HEK293 (cell line): ENCODE measurements around the gene PEF1.

ENCODE experiments used
- CTCF ChIA-PET: fragments of 350-600 bp; formaldehyde crosslinking; extraction: SDS; loops from one replicate; lab custom pipeline; 2021; ENCODE audit warnings: antibody characterized with exemption; lab: Yijun Ruan, JAX
- POLR2A ChIA-PET: fragments of 300-600 bp; formaldehyde crosslinking; extraction: SDS; loops from one replicate; lab custom pipeline; 2020; ENCODE audit warnings: antibody characterized with exemption, inconsistent platforms; lab: Yijun Ruan, JAX
- H3K27ac ChIP-seq: fragments of 200-500 bp; sonication (Bioruptor generic); 2 replicates; pipeline ENCODE4 v1.5.1; 2014; ENCODE audit warnings: low read depth, low read length, control low read depth, inconsistent platforms; ENCODE audit errors: extremely low read depth
- H3K36me3 ChIP-seq, 2 experiments: fragments of 200-500 bp in 1 of 2; sonication (Bioruptor generic) in 1 of 2; 1 replicate in 1 of 2; 2 replicates in 1 of 2; pipeline ENCODE4 v1.5.1; 2014 to 2017; ENCODE audit warnings: inconsistent platforms in 2 of 2, low read length in 2 of 2; ENCODE audit not compliant: control insufficient read depth in 2 of 2, insufficient read depth in 1 of 2
- H3K4me1 ChIP-seq: fragments of 200-500 bp; sonication (Bioruptor generic); 2 replicates; pipeline ENCODE4 v1.5.1; 2014; ENCODE audit warnings: mild to moderate bottlenecking, low read length, inconsistent platforms; ENCODE audit not compliant: control insufficient read depth, insufficient read depth
- H3K4me3 ChIP-seq: 2 replicates; pipeline ENCODE4 v1.5.1; 2011; ENCODE audit warnings: low read depth, mild to moderate bottlenecking, control low read depth, low read length, moderate library complexity
- H3K9me3 ChIP-seq: fragments of 200-500 bp; sonication (Bioruptor generic); 2 replicates; pipeline ENCODE4 v1.5.1; 2014; ENCODE audit warnings: low read depth, low read length, inconsistent platforms; ENCODE audit not compliant: control insufficient read depth, insufficient read depth
- BCL11B ChIP-seq: fragments of 450-650 bp; formaldehyde crosslinking; IDR thresholded peaks from 2 replicates; pipeline ENCODE4 v1.5.1; 2016; ENCODE audit warnings: low read depth, missing biosample characterization, missing genetic modification characterization
- GLIS1 ChIP-seq: fragments of 450-650 bp; formaldehyde crosslinking; IDR thresholded peaks from 2 replicates; pipeline ENCODE4 v1.5.1; 2016; ENCODE audit warnings: missing biosample characterization, missing genetic modification characterization
- MEIS1 ChIP-seq: sonication (generic); formaldehyde crosslinking; IDR thresholded peaks from 2 replicates; pipeline ENCODE4 v1.8.1; 2022; ENCODE audit warnings: missing genetic modification reagents, mild to moderate bottlenecking, borderline replicate concordance
- PATZ1 ChIP-seq: fragments of 450-650 bp; formaldehyde crosslinking; IDR thresholded peaks from 2 replicates; pipeline ENCODE4 v1.5.1; 2016; ENCODE audit warnings: missing biosample characterization, missing genetic modification characterization
- SCRT1 ChIP-seq: fragments of 450-650 bp; formaldehyde crosslinking; IDR thresholded peaks from 2 replicates; pipeline ENCODE4 v1.5.1; 2016; ENCODE audit warnings: missing biosample characterization, missing genetic modification characterization, borderline replicate concordance
- SCRT2 ChIP-seq: fragments of 450-650 bp; formaldehyde crosslinking; IDR thresholded peaks from 2 replicates; pipeline ENCODE4 v1.5.1; 2016; ENCODE audit warnings: missing biosample characterization, missing genetic modification characterization
- ZBTB49 ChIP-seq: fragments of 450-650 bp; formaldehyde crosslinking; IDR thresholded peaks from 2 replicates; pipeline ENCODE4 v1.5.1; 2016; ENCODE audit warnings: missing biosample characterization, missing genetic modification characterization, low read depth
- ZNF138 ChIP-seq: fragments of 450-650 bp; formaldehyde crosslinking; IDR thresholded peaks from 2 replicates; pipeline ENCODE4 v1.5.1; 2016; ENCODE audit warnings: missing biosample characterization, missing genetic modification characterization, borderline replicate concordance
- ZNF148 ChIP-seq: fragments of 450-650 bp; formaldehyde crosslinking; IDR thresholded peaks from 2 replicates; pipeline ENCODE4 v1.5.0; 2017; ENCODE audit warnings: missing biosample characterization, missing genetic modification characterization, borderline replicate concordance
- ZNF202 ChIP-seq: fragments of 450-650 bp; formaldehyde crosslinking; IDR thresholded peaks from 2 replicates; pipeline ENCODE4 v1.5.1; 2016; ENCODE audit warnings: missing biosample characterization, missing genetic modification characterization, borderline replicate concordance
- ZNF214 ChIP-seq: fragments of 450-650 bp; formaldehyde crosslinking; IDR thresholded peaks from 2 replicates; pipeline ENCODE4 v1.5.1; 2017; ENCODE audit warnings: missing biosample characterization, mild to moderate bottlenecking, missing genetic modification characterization, borderline replicate concordance
- ZNF223 ChIP-seq: fragments of 450-650 bp; formaldehyde crosslinking; IDR thresholded peaks from 2 replicates; pipeline ENCODE4 v1.5.1; 2016; ENCODE audit warnings: missing biosample characterization, missing genetic modification characterization
- ZNF341 ChIP-seq: fragments of 450-650 bp; formaldehyde crosslinking; IDR thresholded peaks from 2 replicates; pipeline ENCODE4; 2016; ENCODE audit warnings: low read depth, missing biosample characterization, missing genetic modification characterization
- ZNF394 ChIP-seq: fragments of 450-650 bp; formaldehyde crosslinking; IDR thresholded peaks from 2 replicates; pipeline ENCODE4 v1.5.1; 2016; ENCODE audit warnings: missing biosample characterization, missing genetic modification characterization, mild to moderate bottlenecking, moderate library complexity, borderline replicate concordance
- ZNF48 ChIP-seq: fragments of 450-650 bp; formaldehyde crosslinking; IDR thresholded peaks from 2 replicates; pipeline ENCODE4 v1.5.1; 2016; ENCODE audit warnings: missing biosample characterization, missing genetic modification characterization
- ZNF501 ChIP-seq: fragments of 450-650 bp; formaldehyde crosslinking; IDR thresholded peaks from 2 replicates; pipeline ENCODE4 v1.5.1; 2016; ENCODE audit warnings: missing biosample characterization, missing genetic modification characterization
- ZNF530 ChIP-seq: fragments of 450-650 bp; formaldehyde crosslinking; IDR thresholded peaks from 2 replicates; pipeline ENCODE4 v1.5.1; 2016; ENCODE audit warnings: low read depth, missing biosample characterization, missing genetic modification characterization
- ZNF624 ChIP-seq: fragments of 450-650 bp; formaldehyde crosslinking; IDR thresholded peaks from 2 replicates; pipeline ENCODE4 v1.5.1; 2017; ENCODE audit warnings: missing biosample characterization, missing genetic modification characterization
- ZNF660 ChIP-seq: fragments of 450-650 bp; IDR thresholded peaks from 2 replicates; pipeline ENCODE4 v1.5.1; 2018; ENCODE audit warnings: missing biosample characterization, mild to moderate bottlenecking, missing genetic modification characterization
- ZNF776 ChIP-seq: fragments of 450-650 bp; formaldehyde crosslinking; IDR thresholded peaks from 2 replicates; pipeline ENCODE4 v1.5.0; 2017; ENCODE audit warnings: missing biosample characterization, missing genetic modification characterization, borderline replicate concordance

Gene PEF1

GRCh38 chr1:31643976-31644559 is 608 bp downstream of the PEF1 start:
- no peaks in the 10 kb centered on the region for H3K9me3 ChIP-seq
- H3K4me1 ChIP-seq: peaks cover 5% of the 10 kb centered on the region; the same call in 1 of the 2 replicates
- ChIA-PET CTCF (interaction anchor here (0.6 to 1.8 kb wide), 5 partner anchors 11 to 101 kb away, joined by 3 to 6 read pairs (median 4); no protein-coding TSS in a partner anchor), POLR2A (interaction anchor here (1.0 to 1.9 kb wide), 10 partner anchors 10 to 347 kb away, joined by 3 to 7 read pairs (median 4); partner anchors contain the start of genes COL16A1, SNRNP40 and ZCCHC17)
- peak overlapping the region; percentile 74 for H3K27ac ChIP-seq
- peaks cover 0 to 12% of the 10 kb centered on the region in 2 experiments; a peak in 1 of 3 replicates for H3K36me3 ChIP-seq
- peak overlapping the region; percentile 76 for H3K4me3 ChIP-seq
- TF ChIP-seq SCRT2 (peak; percentile 45; the same call in 1 of the 2 replicates), SCRT1 (tag by site-specific recombination) (0 out of 2 replicates have a peak, but pooled peaks have one; percentile 24), ZNF148 (tag by site-specific recombination) (no peak), ZNF501 (tag by site-specific recombination) (no peak), ZNF624 (no peak), ZNF530 (no peak), ZNF48 (tag by site-specific recombination) (no peak), ZNF660 (tag by site-specific recombination) (no peak), GLIS1 (no peak), ZNF223 (tag by site-specific recombination) (0 out of 2 replicates have a peak, but pooled peaks have one; percentile 27)
- TF ChIP-seq, all 188 proteins: peak for 3

GRCh38 chr1:31642897-31643296 is 1.8 kb downstream of the PEF1 start:
- ChIA-PET CTCF (interaction anchor here (0.6 to 1.7 kb wide), 6 partner anchors 10 to 248 kb away, joined by 4 to 10 read pairs (median 4); no protein-coding TSS in a partner anchor), POLR2A (no interaction called here)
- no peak overlapping the region for H3K27ac ChIP-seq
- H3K4me3 ChIP-seq: no peak overlapping the region
- no peaks in the 10 kb centered on the region for H3K9me3 ChIP-seq
- peaks cover 5% of the 10 kb centered on the region; the same call in 1 of the 2 replicates for H3K4me1 ChIP-seq
- H3K36me3 ChIP-seq: peaks cover 0 to 17% of the 10 kb centered on the region in 2 experiments; a peak in 1 of 3 replicates
- TF ChIP-seq ZNF202 (no peak), PATZ1 (no peak), ZNF341 (tag by site-specific recombination) (no peak), ZNF394 (no peak), ZNF776 (tag by site-specific recombination) (no peak), ZBTB49 (no peak), ZNF138 (tag by site-specific recombination) (no peak), BCL11B (tag by site-specific recombination) (no peak), ZNF214 (tag by site-specific recombination) (no peak), MEIS1 (CRISPR knock-in tag) (no peak)
